Measurements from ENCODE around the gene TTLL1.

The TTLL1 gene

GRCh38 chr22:43118953-43119458, 29.8 kb upstream of the TTLL1 start:
- CTCF ChIA-PET, result interaction anchor here (3.1 kb wide), 1 partner anchor 9 kb away, joined by 6 read pairs; the partner anchor contains the start of gene BIK
- 89% methylated on average over 4 of the region's 7 CpGs for WGBS (ENCODE audit: insufficient coverage)
- POLR2A ChIA-PET, result no interaction called here
- H3K36me3 ChIP-seq (ENCODE audit: control insufficient read depth in 4 of 4, insufficient read depth in 4 of 4, low read length in 3 of 4), result no peaks in the 10 kb centered on the region
- H3K27ac ChIP-seq (ENCODE audit: insufficient read depth in 1 of 2, low read depth in 1 of 2, low read length in 2 of 2, poor library complexity in 1 of 2, severe bottlenecking in 2 of 2), result no peak overlapping the region
- no peaks in the 10 kb centered on the region for H3K9me3 ChIP-seq (ENCODE audit: control extremely low read depth in 1 of 5, control insufficient read depth in 4 of 5, insufficient read depth in 2 of 5, low read depth in 1 of 5, low read length in 4 of 5)
- no peak overlapping the region for H3K4me3 ChIP-seq (ENCODE audit: control insufficient read depth in 1 of 7, extremely low read depth in 1 of 7, insufficient read depth in 4 of 7, low read depth in 2 of 7, low read length in 6 of 7)
- no peak for DNase-seq
- no peaks in the 10 kb centered on the region for H3K27me3 ChIP-seq (replicated peaks in 2 of 5; ENCODE audit: control insufficient read depth in 4 of 5, insufficient read depth in 5 of 5, low read length in 4 of 5)
- H3K4me1 ChIP-seq (ENCODE audit: control extremely low read depth in 1 of 4, control insufficient read depth in 4 of 4, insufficient read depth in 4 of 4, low read length in 3 of 4), result peaks cover 0 to 41% (median 14%) of the 10 kb centered on the region in 4 experiments

GRCh38 chr22:43118024-43118849, 29.0 kb upstream of the TTLL1 start:
- H3K27me3 ChIP-seq (replicated peaks in 2 of 5; ENCODE audit: control insufficient read depth in 4 of 5, insufficient read depth in 5 of 5, low read length in 4 of 5), result no peaks in the 10 kb centered on the region
- H3K27ac ChIP-seq (ENCODE audit: insufficient read depth in 1 of 2, low read depth in 1 of 2, low read length in 2 of 2, poor library complexity in 1 of 2, severe bottlenecking in 2 of 2), result no peak overlapping the region
- peaks cover 0 to 49% (median 20%) of the 10 kb centered on the region in 4 experiments for H3K4me1 ChIP-seq (ENCODE audit: control extremely low read depth in 1 of 4, control insufficient read depth in 4 of 4, insufficient read depth in 4 of 4, low read length in 3 of 4)
- CTCF ChIA-PET, result no interaction called here
- POLR2A ChIA-PET, result no interaction called here
- no peaks in the 10 kb centered on the region for H3K9me3 ChIP-seq (ENCODE audit: control extremely low read depth in 1 of 5, control insufficient read depth in 4 of 5, insufficient read depth in 2 of 5, low read depth in 1 of 5, low read length in 4 of 5)
- 90% methylated on average over 19 of the region's 21 CpGs for WGBS (ENCODE audit: insufficient coverage)
- no peak for DNase-seq
- H3K4me3 ChIP-seq (ENCODE audit: control insufficient read depth in 1 of 7, extremely low read depth in 1 of 7, insufficient read depth in 4 of 7, low read depth in 2 of 7, low read length in 6 of 7), result no peak overlapping the region
- H3K36me3 ChIP-seq (ENCODE audit: control insufficient read depth in 4 of 4, insufficient read depth in 4 of 4, low read length in 3 of 4), result no peaks in the 10 kb centered on the region

DNA sequence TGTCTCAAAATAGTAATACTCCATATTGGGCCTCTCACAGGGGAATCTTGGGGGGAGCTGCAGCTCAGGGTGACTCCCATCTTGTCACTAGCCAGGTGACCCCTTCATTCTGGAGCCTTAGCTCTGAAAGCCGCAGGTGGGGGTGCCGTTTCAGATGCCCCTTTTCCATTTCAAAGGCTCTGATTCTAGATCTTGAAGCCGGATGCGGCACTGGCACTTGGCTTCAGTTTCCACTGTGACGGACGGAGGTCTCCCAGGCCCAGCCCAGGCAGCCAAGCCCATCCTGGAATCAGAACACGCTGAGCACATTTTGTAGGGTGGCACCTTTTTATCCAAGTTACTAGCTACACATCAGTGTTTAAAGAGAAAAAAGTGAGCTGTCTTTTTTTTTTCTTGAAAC, 27.7 kb upstream of the TTLL1 start:
- 99% methylated on average over 6 of the region's 7 CpGs for WGBS (ENCODE audit: insufficient coverage)
- Histone ChIP-seq H3K4me1 (ENCODE audit: control extremely low read depth in 1 of 4, control insufficient read depth in 4 of 4, insufficient read depth in 4 of 4, low read length in 3 of 4) (peaks cover 0 to 49% (median 21%) of the 10 kb centered on the region in 4 experiments), H3K27ac (ENCODE audit: insufficient read depth in 1 of 2, low read depth in 1 of 2, low read length in 2 of 2, poor library complexity in 1 of 2, severe bottlenecking in 2 of 2) (no peak overlapping the region), H3K9me3 (ENCODE audit: control extremely low read depth in 1 of 5, control insufficient read depth in 4 of 5, insufficient read depth in 2 of 5, low read depth in 1 of 5, low read length in 4 of 5) (no peaks in the 10 kb centered on the region), H3K36me3 (ENCODE audit: control insufficient read depth in 4 of 4, insufficient read depth in 4 of 4, low read length in 3 of 4) (no peaks in the 10 kb centered on the region), H3K27me3 (replicated peaks in 2 of 5; ENCODE audit: control insufficient read depth in 4 of 5, insufficient read depth in 5 of 5, low read length in 4 of 5) (peaks cover 0 to 3% (median under 1%) of the 10 kb centered on the region in 5 experiments), H3K4me3 (ENCODE audit: control insufficient read depth in 1 of 7, extremely low read depth in 1 of 7, insufficient read depth in 4 of 7, low read depth in 2 of 7, low read length in 6 of 7) (no peak overlapping the region)
- ChIA-PET CTCF (interaction anchor here (0.6 kb wide), 1 partner anchor 12 kb away, joined by 3 read pairs; no protein-coding TSS in a partner anchor), POLR2A (interaction anchor here (0.6 kb wide), 2 partner anchors 9 to 965 kb away, joined by 3 to 6 read pairs; no protein-coding TSS in a partner anchor)
- no peak for DNase-seq

DNA sequence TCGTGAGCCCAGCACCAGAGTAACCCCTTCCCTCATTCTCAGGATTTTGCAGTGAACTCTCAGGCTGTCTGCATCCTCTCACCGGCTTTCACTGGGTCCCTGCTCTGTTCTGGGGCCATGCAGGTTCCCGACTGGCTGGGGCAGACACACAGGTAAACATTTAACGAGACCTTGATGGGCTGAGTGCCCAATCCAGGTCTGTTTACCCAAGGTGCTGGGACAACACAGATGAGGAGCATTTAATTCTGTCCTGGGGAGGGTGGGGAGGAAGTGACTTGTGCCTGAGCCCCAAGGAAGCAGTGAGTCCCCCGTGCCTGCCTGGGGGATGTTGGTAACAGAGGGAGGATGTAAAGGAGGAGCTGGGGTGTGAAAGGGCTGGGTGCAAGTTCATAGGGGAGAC, 25.8 kb upstream of the TTLL1 start:
- H3K4me3 ChIP-seq (ENCODE audit: control insufficient read depth in 1 of 7, extremely low read depth in 1 of 7, insufficient read depth in 4 of 7, low read depth in 2 of 7, low read length in 6 of 7), result no peak overlapping the region
- CTCF ChIA-PET, result interaction anchor here (1.2 to 1.6 kb wide), 2 partner anchors 8 to 24 kb away, joined by 3 to 4 read pairs; no protein-coding TSS in a partner anchor
- H3K36me3 ChIP-seq (ENCODE audit: control insufficient read depth in 4 of 4, insufficient read depth in 4 of 4, low read length in 3 of 4), result no peaks in the 10 kb centered on the region
- H3K27ac ChIP-seq (ENCODE audit: insufficient read depth in 1 of 2, low read depth in 1 of 2, low read length in 2 of 2, poor library complexity in 1 of 2, severe bottlenecking in 2 of 2), result no peak overlapping the region
- POLR2A ChIA-PET, result no interaction called here
- H3K27me3 ChIP-seq (replicated peaks in 2 of 5; ENCODE audit: control insufficient read depth in 4 of 5, insufficient read depth in 5 of 5, low read length in 4 of 5), result peaks cover 0 to 21% (median 7%) of the 10 kb centered on the region in 5 experiments
- peaks cover 0 to 66% (median 37%) of the 10 kb centered on the region in 4 experiments for H3K4me1 ChIP-seq (ENCODE audit: control extremely low read depth in 1 of 4, control insufficient read depth in 4 of 4, insufficient read depth in 4 of 4, low read length in 3 of 4)
- H3K9me3 ChIP-seq (ENCODE audit: control extremely low read depth in 1 of 5, control insufficient read depth in 4 of 5, insufficient read depth in 2 of 5, low read depth in 1 of 5, low read length in 4 of 5), result no peaks in the 10 kb centered on the region
- WGBS (ENCODE audit: insufficient coverage), result 80% methylated on average over 5 of the region's 5 CpGs
- no peak for DNase-seq

- no peak overlapping the region for H3K4me3 ChIP-seq (ENCODE audit: control insufficient read depth in 1 of 7, extremely low read depth in 1 of 7, insufficient read depth in 4 of 7, low read depth in 2 of 7, low read length in 6 of 7)
- peak in 1 of 3 donors; percentile 22 for DNase-seq
- no peak overlapping the region for H3K27ac ChIP-seq (ENCODE audit: insufficient read depth in 1 of 2, low read depth in 1 of 2, low read length in 2 of 2, poor library complexity in 1 of 2, severe bottlenecking in 2 of 2)
- H3K9me3 ChIP-seq (ENCODE audit: control extremely low read depth in 1 of 5, control insufficient read depth in 4 of 5, insufficient read depth in 2 of 5, low read depth in 1 of 5, low read length in 4 of 5), result no peaks in the 10 kb centered on the region
- ChIA-PET POLR2A (no interaction called here), CTCF (interaction anchor here (1.2 kb wide), 1 partner anchor 10 kb away, joined by 3 read pairs; no protein-coding TSS in a partner anchor)
- H3K36me3 ChIP-seq (ENCODE audit: control insufficient read depth in 4 of 4, insufficient read depth in 4 of 4, low read length in 3 of 4), result no peaks in the 10 kb centered on the region
- WGBS (ENCODE audit: insufficient coverage), result 49% methylated on average over 13 of the region's 13 CpGs
- H3K4me1 ChIP-seq (ENCODE audit: control extremely low read depth in 1 of 4, control insufficient read depth in 4 of 4, insufficient read depth in 4 of 4, low read length in 3 of 4), result peaks cover 0 to 61% (median 38%) of the 10 kb centered on the region in 4 experiments
- peaks cover 0 to 30% (median 7%) of the 10 kb centered on the region in 5 experiments for H3K27me3 ChIP-seq (replicated peaks in 2 of 5; ENCODE audit: control insufficient read depth in 4 of 5, insufficient read depth in 5 of 5, low read length in 4 of 5)
Observed at GRCh38 chr22:43113526-43114251, 24.5 kb upstream of the TTLL1 start.

- POLR2A ChIA-PET, result no interaction called here
- H3K27me3 ChIP-seq (replicated peaks in 2 of 5; ENCODE audit: control insufficient read depth in 4 of 5, insufficient read depth in 5 of 5, low read length in 4 of 5), result peaks cover 0 to 30% (median 7%) of the 10 kb centered on the region in 5 experiments
- DNase-seq, result peak in 2 of 3 donors; percentile 45 to 56
Observed at GRCh38 chr22:43110927-43111623, 21.9 kb upstream of the TTLL1 start.

More at GRCh38 chr22:43110927-43111623, 21.9 kb upstream of the TTLL1 start:
- Histone ChIP-seq H3K27ac (ENCODE audit: insufficient read depth in 1 of 2, low read depth in 1 of 2, low read length in 2 of 2, poor library complexity in 1 of 2, severe bottlenecking in 2 of 2) (no peak overlapping the region), H3K4me1 (ENCODE audit: control extremely low read depth in 1 of 4, control insufficient read depth in 4 of 4, insufficient read depth in 4 of 4, low read length in 3 of 4) (peaks cover 0 to 45% (median 33%) of the 10 kb centered on the region in 4 experiments), H3K4me3 (ENCODE audit: control insufficient read depth in 1 of 7, extremely low read depth in 1 of 7, insufficient read depth in 4 of 7, low read depth in 2 of 7, low read length in 6 of 7) (peak overlapping the region; percentile 37 to 69 (median 54)), H3K36me3 (ENCODE audit: control insufficient read depth in 4 of 4, insufficient read depth in 4 of 4, low read length in 3 of 4) (no peaks in the 10 kb centered on the region), H3K9me3 (ENCODE audit: control extremely low read depth in 1 of 5, control insufficient read depth in 4 of 5, insufficient read depth in 2 of 5, low read depth in 1 of 5, low read length in 4 of 5) (no peaks in the 10 kb centered on the region)
- WGBS (ENCODE audit: insufficient coverage), result 1% methylated on average over 73 of the region's 86 CpGs
- CTCF ChIA-PET, result interaction anchor here (1.1 to 2.2 kb wide), 6 partner anchors 9 to 118 kb away, joined by 3 to 6 read pairs (median 6); partner anchors contain the start of gene MCAT
